T-helper 1 cell treated with Interleukin-12 subunit alpha and Interleukin-12 subunit beta and Interleukin-4 antibody, amounts not matched to agents 30 μg/mL and 1 μg/mL, for 36 hours (primary cell): Measurements from ENCODE around the gene AIRE.

Source experiments
- H3K27ac Mint-ChIP-seq: one replicate; pipeline ENCODE4 v1.8.0; 2021; ENCODE audit warnings: mild to moderate bottlenecking, mixed read lengths
- H3K27me3 Mint-ChIP-seq: one replicate; pipeline ENCODE4 v1.8.0; 2021; ENCODE audit warnings: low read depth, mixed read lengths
- H3K36me3 Mint-ChIP-seq: one replicate; pipeline ENCODE4 v1.8.0; 2021; ENCODE audit warnings: low read depth, mixed read lengths
- H3K4me1 Mint-ChIP-seq: one replicate; pipeline ENCODE4 v1.8.0; 2021; ENCODE audit warnings: low read depth, mixed read lengths
- H3K4me3 Mint-ChIP-seq: one replicate; pipeline ENCODE4 v1.8.0; 2021; ENCODE audit warnings: mild to moderate bottlenecking, moderate library complexity, mixed read lengths
- H3K9me3 Mint-ChIP-seq: one replicate; pipeline ENCODE4 v1.8.0; 2021; ENCODE audit warnings: mixed read lengths

AIRE gene

GRCh38 chr21:44303490-44303981 is 17.9 kb downstream of the AIRE start:
- H3K36me3 Mint-ChIP-seq: peaks cover 13% of the 10 kb centered on the region
- H3K4me1 Mint-ChIP-seq: peaks cover 29% of the 10 kb centered on the region
- peak overlapping the region; percentile 67 for H3K27ac Mint-ChIP-seq
- no peaks in the 10 kb centered on the region for H3K27me3 Mint-ChIP-seq
- no peaks in the 10 kb centered on the region for H3K9me3 Mint-ChIP-seq
- H3K4me3 Mint-ChIP-seq: peak overlapping the region; percentile 73

- H3K27me3 Mint-ChIP-seq: no peaks in the 10 kb centered on the region
- H3K27ac Mint-ChIP-seq: no peak overlapping the region
- no peak overlapping the region for H3K4me3 Mint-ChIP-seq
- peaks cover 25% of the 10 kb centered on the region for H3K4me1 Mint-ChIP-seq
- H3K9me3 Mint-ChIP-seq: no peaks in the 10 kb centered on the region
- peaks cover 15% of the 10 kb centered on the region for H3K36me3 Mint-ChIP-seq
These were observed 18.4 kb downstream of the AIRE start for GRCh38 chr21:44304011-44304616.

- H3K4me1 Mint-ChIP-seq: peaks cover 22% of the 10 kb centered on the region
- no peaks in the 10 kb centered on the region for H3K27me3 Mint-ChIP-seq
- peak overlapping the region; percentile 58 for H3K27ac Mint-ChIP-seq
- H3K9me3 Mint-ChIP-seq: no peaks in the 10 kb centered on the region
- no peak overlapping the region for H3K4me3 Mint-ChIP-seq
- H3K36me3 Mint-ChIP-seq: peaks cover 15% of the 10 kb centered on the region
These were observed 19.2 kb downstream of the AIRE start for GRCh38 chr21:44304877-44305293.

- Mint-ChIP-seq H3K4me3 (no peak overlapping the region), H3K36me3 (peaks cover 15% of the 10 kb centered on the region), H3K27me3 (no peaks in the 10 kb centered on the region), H3K27ac (no peak overlapping the region), H3K4me1 (peaks cover 22% of the 10 kb centered on the region), H3K9me3 (no peaks in the 10 kb centered on the region)
These were observed 20.0 kb downstream of the AIRE start for GRCh38 chr21:44305691-44306090.

GRCh38 chr21:44306936-44307704 is 21.4 kb downstream of the AIRE start:
- Mint-ChIP-seq H3K27ac (peak overlapping the region; percentile 52), H3K36me3 (peaks cover 20% of the 10 kb centered on the region), H3K27me3 (no peaks in the 10 kb centered on the region), H3K4me1 (peaks cover 15% of the 10 kb centered on the region), H3K4me3 (no peak overlapping the region), H3K9me3 (no peaks in the 10 kb centered on the region)

GRCh38 chr21:44310628-44311507 is 25.2 kb downstream of the AIRE start:
- no peaks in the 10 kb centered on the region for H3K4me1 Mint-ChIP-seq
- H3K36me3 Mint-ChIP-seq: peaks cover 14% of the 10 kb centered on the region
- no peak overlapping the region for H3K4me3 Mint-ChIP-seq
- H3K27ac Mint-ChIP-seq: no peak overlapping the region
- H3K27me3 Mint-ChIP-seq: no peaks in the 10 kb centered on the region
- no peaks in the 10 kb centered on the region for H3K9me3 Mint-ChIP-seq

- Mint-ChIP-seq H3K4me1 (no peaks in the 10 kb centered on the region), H3K36me3 (peaks cover 18% of the 10 kb centered on the region), H3K27me3 (no peaks in the 10 kb centered on the region), H3K9me3 (no peaks in the 10 kb centered on the region), H3K27ac (no peak overlapping the region), H3K4me3 (no peak overlapping the region)
These were observed 26.4 kb downstream of the AIRE start for GRCh38 chr21:44312089-44312488.

- Mint-ChIP-seq H3K36me3 (peaks cover 17% of the 10 kb centered on the region), H3K4me1 (no peaks in the 10 kb centered on the region), H3K9me3 (no peaks in the 10 kb centered on the region), H3K4me3 (no peak overlapping the region), H3K27ac (no peak overlapping the region), H3K27me3 (no peaks in the 10 kb centered on the region)
These were observed 27.0 kb downstream of the AIRE start for GRCh38 chr21:44312716-44313115.

GRCh38 chr21:44313451-44313850 is 27.8 kb downstream of the AIRE start:
- no peaks in the 10 kb centered on the region for H3K4me1 Mint-ChIP-seq
- H3K4me3 Mint-ChIP-seq: no peak overlapping the region
- peaks cover 13% of the 10 kb centered on the region for H3K36me3 Mint-ChIP-seq
- no peaks in the 10 kb centered on the region for H3K27me3 Mint-ChIP-seq
- no peak overlapping the region for H3K27ac Mint-ChIP-seq
- H3K9me3 Mint-ChIP-seq: no peaks in the 10 kb centered on the region

GRCh38 chr21:44314128-44314527 is 28.5 kb downstream of the AIRE start:
- Mint-ChIP-seq H3K9me3 (no peaks in the 10 kb centered on the region), H3K27me3 (no peaks in the 10 kb centered on the region), H3K4me3 (no peak overlapping the region), H3K27ac (no peak overlapping the region), H3K36me3 (peaks cover 11% of the 10 kb centered on the region), H3K4me1 (no peaks in the 10 kb centered on the region)

GRCh38 chr21:44314561-44314960 is 28.9 kb downstream of the AIRE start:
- no peak overlapping the region for H3K27ac Mint-ChIP-seq
- H3K36me3 Mint-ChIP-seq: peaks cover 15% of the 10 kb centered on the region
- H3K9me3 Mint-ChIP-seq: no peaks in the 10 kb centered on the region
- no peaks in the 10 kb centered on the region for H3K27me3 Mint-ChIP-seq
- no peaks in the 10 kb centered on the region for H3K4me1 Mint-ChIP-seq
- H3K4me3 Mint-ChIP-seq: no peak overlapping the region

GRCh38 chr21:44315691-44316203 is 30.1 kb downstream of the AIRE start:
- H3K36me3 Mint-ChIP-seq: peaks cover 15% of the 10 kb centered on the region
- H3K9me3 Mint-ChIP-seq: no peaks in the 10 kb centered on the region
- H3K4me3 Mint-ChIP-seq: no peak overlapping the region
- H3K27me3 Mint-ChIP-seq: no peaks in the 10 kb centered on the region
- H3K4me1 Mint-ChIP-seq: no peaks in the 10 kb centered on the region
- H3K27ac Mint-ChIP-seq: no peak overlapping the region

- no peak overlapping the region for H3K27ac Mint-ChIP-seq
- H3K4me3 Mint-ChIP-seq: no peak overlapping the region
- peaks cover 9% of the 10 kb centered on the region for H3K36me3 Mint-ChIP-seq
- no peaks in the 10 kb centered on the region for H3K27me3 Mint-ChIP-seq
- H3K9me3 Mint-ChIP-seq: no peaks in the 10 kb centered on the region
- no peaks in the 10 kb centered on the region for H3K4me1 Mint-ChIP-seq
These were observed 30.7 kb downstream of the AIRE start for GRCh38 chr21:44316277-44316900.

GRCh38 chr21:44317241-44317782 is 31.6 kb downstream of the AIRE start:
- Mint-ChIP-seq H3K36me3 (peaks cover 8% of the 10 kb centered on the region), H3K4me1 (no peaks in the 10 kb centered on the region), H3K4me3 (no peak overlapping the region), H3K9me3 (no peaks in the 10 kb centered on the region), H3K27me3 (no peaks in the 10 kb centered on the region), H3K27ac (no peak overlapping the region)
